WERI-Rb-1 (cell line): ENCODE data around the gene ANO2.

ENCODE experiments used
- DNase-seq: peaks from one replicate; pipeline ENCODE4 v3.0.0-alpha.2; 2020
- H3K27ac ChIP-seq: fragments of 250-450 bp; sonication (Bioruptor Pico); 2 replicates; pipeline ENCODE4 v1.5.1; 2020; ENCODE audit warnings: mild to moderate bottlenecking, moderate library complexity
- H3K27me3 ChIP-seq: fragments of 250-450 bp; sonication (Bioruptor Pico); 2 replicates; pipeline ENCODE4 v1.5.1; 2021; ENCODE audit warnings: mild to moderate bottlenecking, low read depth, moderate library complexity; ENCODE audit not compliant: insufficient read depth, severe bottlenecking
- H3K36me3 ChIP-seq: fragments of 250-450 bp; sonication (Bioruptor Pico); 2 replicates; pipeline ENCODE4 v1.5.1; 2020; ENCODE audit warnings: mild to moderate bottlenecking, moderate library complexity
- H3K4me3 ChIP-seq: 2 replicates; pipeline ENCODE4 v1.5.1; 2011; ENCODE audit warnings: low read depth, mild to moderate bottlenecking, control low read depth, low read length
- H3K9me3 ChIP-seq: fragments of 250-450 bp; sonication (Bioruptor Pico); 2 replicates; pipeline ENCODE4 v1.5.1; 2021; ENCODE audit warnings: mild to moderate bottlenecking, moderate library complexity; ENCODE audit not compliant: severe bottlenecking
- TF ChIP-seq, protein P1 (sequence below): IDR thresholded peaks from 2 replicates; pipeline ENCODE4 v1.5.1; 2011; ENCODE audit warnings: low read depth, mild to moderate bottlenecking, control low read depth, inconsistent platforms, low read length

Gene ANO2

DNA sequence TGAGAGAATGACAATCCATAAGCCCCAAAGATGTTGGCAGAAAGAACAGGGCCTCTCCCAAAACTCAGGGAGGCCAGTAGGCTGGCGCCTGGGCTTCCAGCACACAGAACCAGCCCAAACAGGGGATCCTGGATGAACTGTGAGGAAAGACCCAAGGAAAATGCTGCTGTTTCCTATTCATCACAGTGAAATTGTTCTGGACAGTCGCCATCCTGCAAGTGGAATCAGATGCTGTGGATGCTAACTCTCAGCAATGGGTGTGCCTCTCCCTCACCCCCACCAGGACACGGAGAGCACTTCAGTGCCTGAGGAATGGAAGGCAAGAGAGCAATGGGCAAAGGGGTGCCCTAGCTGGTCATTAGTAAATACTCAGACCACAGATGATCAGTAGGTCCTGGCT, 80.8 kb downstream of the ANO2 start:
- DNase-seq: no peak
- TF ChIP-seq, protein P1, sequence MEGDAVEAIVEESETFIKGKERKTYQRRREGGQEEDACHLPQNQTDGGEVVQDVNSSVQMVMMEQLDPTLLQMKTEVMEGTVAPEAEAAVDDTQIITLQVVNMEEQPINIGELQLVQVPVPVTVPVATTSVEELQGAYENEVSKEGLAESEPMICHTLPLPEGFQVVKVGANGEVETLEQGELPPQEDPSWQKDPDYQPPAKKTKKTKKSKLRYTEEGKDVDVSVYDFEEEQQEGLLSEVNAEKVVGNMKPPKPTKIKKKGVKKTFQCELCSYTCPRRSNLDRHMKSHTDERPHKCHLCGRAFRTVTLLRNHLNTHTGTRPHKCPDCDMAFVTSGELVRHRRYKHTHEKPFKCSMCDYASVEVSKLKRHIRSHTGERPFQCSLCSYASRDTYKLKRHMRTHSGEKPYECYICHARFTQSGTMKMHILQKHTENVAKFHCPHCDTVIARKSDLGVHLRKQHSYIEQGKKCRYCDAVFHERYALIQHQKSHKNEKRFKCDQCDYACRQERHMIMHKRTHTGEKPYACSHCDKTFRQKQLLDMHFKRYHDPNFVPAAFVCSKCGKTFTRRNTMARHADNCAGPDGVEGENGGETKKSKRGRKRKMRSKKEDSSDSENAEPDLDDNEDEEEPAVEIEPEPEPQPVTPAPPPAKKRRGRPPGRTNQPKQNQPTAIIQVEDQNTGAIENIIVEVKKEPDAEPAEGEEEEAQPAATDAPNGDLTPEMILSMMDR: no peak

DNA sequence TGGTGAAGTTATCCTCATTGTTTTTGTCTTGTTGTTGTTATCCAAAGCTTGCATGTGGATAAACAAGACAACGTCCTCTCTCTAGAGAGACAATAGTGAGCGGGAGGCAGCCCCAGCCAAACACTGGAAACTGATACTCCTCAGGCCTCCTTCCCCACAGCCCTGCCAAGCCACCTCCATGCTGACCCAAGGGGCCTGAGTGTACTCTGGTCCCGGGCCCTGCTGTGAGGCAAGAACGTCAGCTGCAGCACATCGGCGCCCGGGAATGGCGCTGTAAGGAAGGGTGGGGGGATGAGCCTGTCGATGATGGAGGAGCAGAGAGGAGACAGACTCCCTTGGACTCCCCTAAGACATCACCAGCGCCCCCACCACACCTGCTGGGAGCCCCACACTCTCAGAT, 83.6 kb downstream of the ANO2 start:
- no peaks in the 10 kb centered on the region for H3K36me3 ChIP-seq
- TF ChIP-seq, protein P1: no peak
- H3K9me3 ChIP-seq: no peaks in the 10 kb centered on the region
- DNase-seq: no peak
- H3K27me3 ChIP-seq: no peaks in the 10 kb centered on the region
- no peak overlapping the region for H3K4me3 ChIP-seq
- H3K27ac ChIP-seq: no peak overlapping the region

More for the DNA sequence above, 80.8 kb downstream of the ANO2 start:
- H3K4me3 ChIP-seq: no peak overlapping the region
- H3K27ac ChIP-seq: no peak overlapping the region
- H3K9me3 ChIP-seq: no peaks in the 10 kb centered on the region
- no peaks in the 10 kb centered on the region for H3K27me3 ChIP-seq
- no peaks in the 10 kb centered on the region for H3K36me3 ChIP-seq

DNA sequence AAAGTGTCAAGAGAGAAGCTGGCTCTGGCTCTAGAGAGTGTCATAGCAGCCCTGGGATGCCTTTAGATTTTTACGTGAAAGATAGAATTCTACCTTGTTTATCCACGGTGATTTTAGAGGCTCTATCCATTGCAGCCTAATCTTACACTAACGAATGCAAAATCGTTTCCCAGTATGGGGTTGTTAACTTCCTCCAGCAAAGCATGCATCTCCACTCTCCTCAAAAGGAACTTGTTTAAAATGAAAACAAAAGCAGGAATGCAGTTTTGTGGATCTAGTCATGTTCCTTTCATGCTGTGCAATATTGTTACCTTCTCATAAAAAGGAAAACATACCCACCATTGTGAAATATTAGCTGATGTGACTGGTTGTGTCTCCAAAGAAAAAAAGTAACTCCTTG, 88.4 kb downstream of the ANO2 start:
- no peak overlapping the region for H3K27ac ChIP-seq
- TF ChIP-seq, protein P1: no peak
- DNase-seq: no peak
- no peaks in the 10 kb centered on the region for H3K27me3 ChIP-seq
- peaks cover 12% of the 10 kb centered on the region for H3K36me3 ChIP-seq
- no peak overlapping the region for H3K4me3 ChIP-seq
- H3K9me3 ChIP-seq: no peaks in the 10 kb centered on the region

DNA sequence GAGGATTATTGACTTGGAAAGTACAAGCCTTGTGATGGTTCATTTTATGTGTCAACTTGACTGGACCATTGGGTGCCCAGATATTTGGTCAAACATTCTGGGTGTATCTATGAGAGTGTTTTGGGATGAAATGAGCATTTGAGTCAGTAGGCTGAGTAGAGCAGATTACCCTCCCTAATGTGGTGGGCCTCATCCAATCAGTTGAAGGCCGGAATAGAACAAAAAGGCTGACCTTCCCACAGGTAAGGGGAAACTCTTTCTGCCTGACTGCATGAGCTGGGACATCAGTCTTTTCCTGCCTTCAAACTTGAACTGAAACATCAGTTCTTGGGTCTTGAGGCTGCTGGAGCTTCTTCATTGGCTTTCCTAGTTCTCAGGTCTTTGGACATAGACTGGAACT, 98.1 kb downstream of the ANO2 start:
- no peak for DNase-seq
- H3K9me3 ChIP-seq: peaks cover 5% of the 10 kb centered on the region
- TF ChIP-seq, protein P1: no peak

DNA sequence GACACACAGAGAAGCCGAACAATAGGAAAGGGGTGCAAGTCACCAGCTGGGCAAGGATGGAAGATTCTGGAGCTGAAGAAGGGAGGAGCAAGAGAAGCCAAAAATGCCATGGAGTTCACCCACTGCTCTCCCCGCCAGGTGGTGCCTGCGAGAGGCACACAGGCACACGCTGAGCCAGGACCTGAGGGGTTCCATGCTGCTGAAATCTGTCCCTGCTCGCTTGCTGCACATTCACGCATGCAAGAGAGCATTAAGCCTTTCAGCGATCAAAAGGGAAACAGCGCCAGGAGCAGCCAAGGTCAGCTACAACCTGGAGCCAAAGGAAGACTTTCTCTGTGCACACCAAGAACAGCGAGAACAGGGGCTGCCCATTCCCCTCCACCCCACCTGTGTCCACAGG, 104.1 kb downstream of the ANO2 start:
- Histone ChIP-seq H3K27me3 (no peaks in the 10 kb centered on the region), H3K9me3 (no peaks in the 10 kb centered on the region), H3K36me3 (no peaks in the 10 kb centered on the region; the same call in 1 of the 2 replicates), H3K27ac (no peak overlapping the region), H3K4me3 (no peak overlapping the region)
- no peak for DNase-seq
- TF ChIP-seq, protein P1: no peak

More for the DNA sequence above, 98.1 kb downstream of the ANO2 start:
- no peak overlapping the region for H3K4me3 ChIP-seq
- no peaks in the 10 kb centered on the region for H3K27me3 ChIP-seq
- H3K36me3 ChIP-seq: no peaks in the 10 kb centered on the region; the same call in 1 of the 2 replicates
- no peak overlapping the region for H3K27ac ChIP-seq

DNA sequence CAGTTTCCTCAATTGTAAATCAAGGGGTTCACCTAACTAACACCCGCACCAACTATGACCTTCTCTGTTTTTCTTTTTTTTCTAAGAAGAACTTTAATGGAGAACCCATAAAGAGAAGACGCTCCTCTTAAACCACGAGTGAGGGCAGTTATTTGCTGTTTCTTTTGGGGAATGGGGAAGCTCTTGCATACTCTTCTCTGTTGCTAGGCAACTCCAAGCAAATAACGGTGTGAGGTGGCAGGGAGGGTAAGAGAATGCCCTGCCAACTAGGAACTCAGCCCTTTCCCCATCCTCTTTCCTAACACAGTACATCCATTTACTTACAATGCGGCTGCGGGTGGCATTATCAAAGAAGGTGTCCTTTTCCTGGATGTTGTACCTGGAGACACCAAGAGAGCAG, 114.9 kb downstream of the ANO2 start:
- H3K27me3 ChIP-seq: no peaks in the 10 kb centered on the region
- DNase-seq: no peak
- no peak overlapping the region for H3K27ac ChIP-seq
- TF ChIP-seq, protein P1: no peak
- H3K9me3 ChIP-seq: no peaks in the 10 kb centered on the region
- no peak overlapping the region for H3K4me3 ChIP-seq
- H3K36me3 ChIP-seq: peaks cover 35% of the 10 kb centered on the region
